ENCODE results near the gene KLK4.
A peak's percentile ranks its signal among the peaks of the same experiment; 100 is the strongest.
"Not testable (repeated sequence)": the region's sequence is repeated elsewhere in the genome, so short reads cannot be mapped to it uniquely, and the experiment has no call there.

The KLK4 gene

DNA sequence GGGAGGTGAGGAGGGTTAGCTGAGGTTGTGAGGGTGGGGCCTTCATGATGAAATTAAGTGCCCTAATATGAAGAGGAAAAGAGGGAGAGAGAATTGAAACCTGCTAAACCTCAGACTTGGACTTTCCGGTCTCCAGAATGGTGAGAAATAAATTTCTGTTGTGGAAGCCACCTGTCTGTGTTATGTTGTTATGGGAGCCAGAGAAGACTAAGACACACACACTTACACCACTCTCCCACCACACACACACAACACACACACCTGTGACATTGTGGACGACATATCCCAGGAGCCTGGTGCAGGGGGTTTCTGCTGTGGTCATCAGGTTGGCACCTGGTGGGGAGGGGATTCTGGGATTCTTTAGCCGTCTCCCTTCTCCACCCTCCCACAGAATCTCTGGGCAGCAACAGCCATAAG is 14.0 kb downstream of the KLK4 start:
- H3K9me3 Mint-ChIP-seq: peaks cover 0 to 14% of the 10 kb centered on the region in 2 donors
- ATAC-seq (no peak), DNase-seq (no peak)
- H3K4me3 Mint-ChIP-seq: no peak overlapping the region
- no peaks in the 10 kb centered on the region for H3K4me1 Mint-ChIP-seq
- peaks cover 47% of the 10 kb centered on the region for H3K27me3 Mint-ChIP-seq
- no peak overlapping the region for H3K27ac Mint-ChIP-seq

DNA sequence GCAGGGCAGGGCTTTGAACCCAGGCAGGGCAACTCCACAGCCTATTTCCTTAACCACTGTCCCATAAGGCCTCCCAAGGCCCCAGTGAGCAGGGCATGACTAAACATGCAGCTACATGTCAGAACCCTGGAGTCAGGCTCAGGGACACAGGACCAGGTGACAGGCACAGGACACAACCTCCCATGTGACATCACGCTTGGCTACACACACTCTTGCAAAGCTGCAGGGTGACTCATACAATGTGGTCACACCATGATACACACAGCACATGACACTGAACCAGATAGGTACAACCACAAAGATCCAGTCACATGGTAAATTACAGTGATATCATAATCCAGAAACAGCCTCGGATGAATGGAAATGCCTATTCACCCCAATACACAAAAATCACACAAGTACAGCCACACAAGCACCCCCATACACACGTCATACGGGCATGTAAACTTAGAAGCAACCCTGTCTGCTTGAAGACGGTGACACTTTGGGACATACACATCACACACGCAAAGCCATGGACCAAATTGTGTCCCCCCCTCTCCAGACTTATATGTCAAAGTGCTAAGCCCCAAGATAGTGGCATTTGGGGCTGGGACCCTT is 14.5 kb downstream of the KLK4 start:
- Mint-ChIP-seq H3K9me3 (peaks cover 0 to 14% of the 10 kb centered on the region in 2 donors), H3K4me1 (no peaks in the 10 kb centered on the region), H3K27ac (no peak overlapping the region), H3K27me3 (peaks cover 51% of the 10 kb centered on the region), H3K4me3 (no peak overlapping the region)
- peak; percentile 98 for ATAC-seq
- peak in 1 of 2 donors; percentile 48 for DNase-seq

DNA sequence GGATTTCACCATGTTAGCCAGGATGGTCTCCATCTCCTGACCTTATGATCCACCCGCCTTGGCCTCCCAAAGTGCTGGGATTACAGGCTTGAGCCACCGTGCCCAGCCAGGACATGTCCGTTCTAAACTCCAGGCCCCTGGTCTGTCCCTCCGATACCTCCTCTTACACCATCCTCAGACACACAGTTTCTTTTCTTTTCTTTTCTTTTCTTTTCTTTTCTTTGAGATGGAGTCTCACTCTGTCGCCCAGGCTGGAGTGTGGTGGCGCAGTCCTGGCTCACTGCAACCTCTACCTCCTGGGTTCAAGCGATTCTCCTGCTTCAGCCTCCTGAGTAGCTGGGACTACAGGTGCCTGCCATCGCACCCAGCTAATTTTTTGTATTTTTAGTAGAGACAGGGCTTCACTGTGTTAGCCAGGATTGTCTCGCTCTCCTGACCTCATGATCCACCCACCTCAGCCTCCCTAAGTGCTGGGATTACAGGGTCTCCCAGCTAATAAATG is 15.1 kb downstream of the KLK4 start:
- not testable (repeated sequence) for DNase-seq, H3K27ac Mint-ChIP-seq, ATAC-seq, H3K4me3 Mint-ChIP-seq, H3K4me1 Mint-ChIP-seq
- H3K27me3 Mint-ChIP-seq: peaks cover 48% of the 10 kb centered on the region
- H3K9me3 Mint-ChIP-seq: peaks cover 0 to 14% of the 10 kb centered on the region in 2 donors

DNA sequence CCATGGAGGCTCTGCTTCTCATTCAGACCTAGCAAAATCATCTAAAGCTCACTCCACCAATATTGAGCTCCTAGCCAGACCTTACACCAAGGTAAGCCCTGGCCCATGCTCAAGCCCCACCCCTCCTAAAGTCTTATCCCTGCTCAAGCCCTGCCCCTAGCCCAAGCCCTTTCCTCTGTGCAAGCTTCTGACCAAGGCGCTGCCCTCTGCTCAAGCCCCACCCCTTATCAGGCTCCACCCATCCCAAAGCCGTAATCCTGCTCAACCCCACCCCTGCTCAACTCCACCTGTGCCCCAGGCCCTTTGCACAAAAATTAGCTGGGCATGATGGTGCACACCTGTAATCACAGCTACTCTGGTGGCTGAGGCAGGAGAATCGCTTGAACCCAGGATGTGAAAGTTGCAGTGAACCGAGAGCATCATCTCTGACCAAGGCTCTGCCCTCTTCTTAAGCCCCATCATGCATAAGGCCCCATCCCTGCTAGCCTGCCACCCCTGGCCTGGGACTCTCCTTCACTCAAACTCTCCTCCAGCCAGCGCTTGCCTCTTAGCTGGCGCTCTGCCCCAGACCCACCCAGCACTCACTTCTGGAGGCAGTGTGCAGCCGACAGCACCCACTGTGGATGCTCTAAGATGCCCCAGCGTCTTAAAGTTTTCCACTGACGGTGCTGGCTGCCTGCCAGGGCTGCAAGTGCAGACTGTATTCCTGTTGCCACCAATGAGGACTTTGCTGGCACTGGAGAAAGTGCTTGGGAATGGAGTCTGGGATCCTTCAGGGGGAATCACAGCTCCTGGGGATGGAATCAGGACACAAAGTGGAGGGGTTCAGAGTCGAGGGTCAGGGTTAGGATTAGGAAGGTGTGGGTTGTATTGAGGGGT is 16.5 kb downstream of the KLK4 start:
- peaks cover 47% of the 10 kb centered on the region for H3K27me3 Mint-ChIP-seq
- ATAC-seq (no peak), DNase-seq (no peak)
- H3K9me3 Mint-ChIP-seq: peaks cover 0 to 14% of the 10 kb centered on the region in 2 donors
- no peaks in the 10 kb centered on the region for H3K4me1 Mint-ChIP-seq
- H3K27ac Mint-ChIP-seq: no peak overlapping the region
- H3K4me3 Mint-ChIP-seq: no peak overlapping the region

DNA sequence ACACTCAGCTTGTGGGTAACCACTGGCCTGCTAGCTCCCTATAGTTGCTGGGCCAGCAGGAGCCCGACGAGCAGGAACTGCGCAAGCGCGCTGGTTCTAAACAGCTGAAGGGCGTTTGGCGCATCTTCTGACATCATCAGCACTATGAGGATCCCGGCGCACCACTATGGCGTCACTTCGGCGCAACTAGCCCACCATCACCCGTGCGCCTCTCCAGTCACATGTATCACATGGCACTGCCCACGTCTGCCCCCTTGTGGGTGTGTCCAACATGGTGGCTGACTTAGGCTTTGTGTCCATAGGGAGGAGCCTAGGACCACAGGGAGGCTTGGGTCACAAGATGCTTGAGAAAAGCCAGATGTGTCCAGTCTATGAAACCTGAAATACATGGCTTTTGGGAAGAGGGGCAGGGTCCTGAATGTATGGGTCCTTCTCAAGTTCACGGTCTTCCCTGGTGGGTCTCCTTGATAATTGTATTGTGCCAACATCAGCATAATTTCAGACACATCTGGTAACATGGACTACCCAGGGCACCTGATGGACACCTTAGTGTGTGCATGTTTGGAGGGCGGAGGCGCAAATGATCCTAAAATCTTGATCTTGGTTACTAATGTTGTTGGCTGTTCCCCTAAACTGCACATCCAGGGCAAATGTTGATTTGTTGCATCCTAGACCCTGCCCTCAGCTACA is 18.0 kb downstream of the KLK4 start:
- DNase-seq: no peak
- no peak for ATAC-seq
- H3K9me3 Mint-ChIP-seq: peaks cover 0 to 14% of the 10 kb centered on the region in 2 donors
- H3K4me3 Mint-ChIP-seq: no peak overlapping the region
- no peak overlapping the region for H3K27ac Mint-ChIP-seq
- H3K27me3 Mint-ChIP-seq: peaks cover 49% of the 10 kb centered on the region
- no peaks in the 10 kb centered on the region for H3K4me1 Mint-ChIP-seq

DNA sequence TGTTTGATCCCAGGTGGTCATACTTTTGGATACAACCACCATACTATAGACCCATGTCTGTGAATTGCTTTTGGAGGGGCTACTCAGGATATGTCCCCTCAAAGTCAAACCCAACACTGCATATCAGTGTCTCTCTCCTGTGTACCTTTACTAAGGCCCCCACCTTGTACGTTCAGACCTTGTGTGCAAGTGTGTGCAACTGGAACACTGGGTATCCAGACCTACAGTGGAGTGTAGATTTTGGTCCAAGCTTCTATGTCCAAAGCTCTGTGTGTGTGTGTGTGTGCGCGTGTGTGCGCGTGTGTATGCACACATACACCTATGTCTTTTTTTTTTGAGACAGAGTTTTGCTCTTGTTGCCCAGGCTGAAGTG is 20.0 kb downstream of the KLK4 start:
- H3K27me3 Mint-ChIP-seq: peaks cover 50% of the 10 kb centered on the region
- no peak overlapping the region for H3K4me3 Mint-ChIP-seq
- DNase-seq: no peak
- H3K27ac Mint-ChIP-seq: no peak overlapping the region
- ATAC-seq: no peak
- no peaks in the 10 kb centered on the region for H3K4me1 Mint-ChIP-seq
- peaks cover 0 to 14% of the 10 kb centered on the region in 2 donors for H3K9me3 Mint-ChIP-seq

DNA sequence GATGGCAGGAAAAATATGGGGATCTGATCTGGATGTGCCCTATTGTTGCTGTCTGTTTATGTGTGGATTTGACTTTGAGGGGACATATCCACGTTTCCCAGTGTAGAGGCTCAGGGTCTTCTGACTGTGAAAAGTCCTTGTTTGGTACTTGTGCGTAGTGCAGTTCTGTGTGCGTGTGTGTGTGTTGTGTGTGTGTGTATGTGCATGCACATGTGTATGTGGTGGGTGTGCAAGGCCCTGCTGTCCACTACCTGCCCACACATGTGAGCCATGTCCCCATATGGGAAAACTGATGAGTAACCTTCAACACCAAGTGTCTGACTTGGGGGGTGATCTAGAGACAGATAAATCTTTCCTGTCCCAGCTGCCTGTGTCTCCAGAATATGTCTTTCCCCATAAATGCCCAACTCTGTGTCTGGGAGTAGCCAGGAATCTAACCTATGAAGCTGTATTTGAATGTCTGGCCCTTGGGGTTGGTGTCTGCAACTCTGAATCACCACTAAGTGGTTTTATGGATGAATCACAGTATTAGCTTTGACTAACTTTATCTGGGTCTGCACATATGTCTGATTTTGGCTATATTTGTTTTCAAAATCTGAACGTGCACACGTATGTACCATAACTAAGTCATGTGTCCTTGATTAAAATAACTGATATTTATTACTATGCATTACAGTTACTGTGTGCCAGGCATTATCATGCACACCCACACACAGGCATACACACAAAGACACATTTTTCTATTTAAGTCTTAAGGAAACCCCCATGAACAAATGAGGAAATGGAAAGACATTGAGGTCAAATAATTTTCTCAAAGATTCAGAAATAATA is 20.6 kb downstream of the KLK4 start:
- Mint-ChIP-seq H3K9me3 (peaks cover 0 to 14% of the 10 kb centered on the region in 2 donors), H3K4me3 (no peak overlapping the region), H3K27me3 (peaks cover 50% of the 10 kb centered on the region), H3K4me1 (no peaks in the 10 kb centered on the region), H3K27ac (no peak overlapping the region)
- ATAC-seq: no peak
- no peak for DNase-seq

DNA sequence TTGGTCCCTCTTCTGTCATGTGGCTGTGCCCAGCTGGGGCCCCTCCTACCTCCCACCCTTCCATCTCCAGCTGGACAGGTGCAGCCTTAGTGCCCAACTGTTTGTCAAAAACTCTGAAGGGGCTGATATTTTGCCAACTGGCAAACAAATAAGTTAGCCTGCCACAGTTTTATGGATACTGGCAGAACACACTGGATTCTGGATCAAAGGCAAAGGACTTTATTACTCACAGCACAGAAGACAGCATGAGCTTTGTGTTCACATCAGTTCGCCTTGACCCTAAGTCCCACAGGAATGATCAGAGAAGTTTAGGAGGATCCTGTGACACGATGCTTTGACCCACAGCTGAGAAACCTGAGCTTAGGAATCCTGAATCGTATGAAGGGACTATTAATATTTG is 21.6 kb downstream of the KLK4 start:
- DNase-seq (no peak), ATAC-seq (no peak)

DNA sequence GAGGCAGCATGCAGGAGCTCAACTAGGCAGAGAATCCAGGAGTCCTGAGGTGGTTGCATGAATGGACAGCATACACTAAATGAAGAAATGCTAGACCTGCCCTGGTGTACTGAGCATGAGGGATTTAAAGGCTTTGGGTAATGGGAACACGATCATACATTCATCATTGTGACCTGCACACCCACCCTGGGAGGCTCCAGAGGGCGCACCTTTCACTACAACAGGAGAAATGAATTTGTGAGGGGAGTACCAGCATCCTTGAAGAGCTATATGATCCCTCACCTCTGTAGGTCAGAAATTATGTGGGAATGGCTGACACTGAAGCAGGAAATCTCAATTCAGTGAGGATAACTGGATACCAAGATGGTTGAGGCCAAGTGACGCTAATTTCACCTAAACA is 29.0 kb downstream of the KLK4 start:
- DNase-seq: no peak
- Mint-ChIP-seq H3K27ac (no peak overlapping the region), H3K4me3 (no peak overlapping the region), H3K9me3 (no peaks in the 10 kb centered on the region), H3K4me1 (no peaks in the 10 kb centered on the region), H3K27me3 (peaks cover 70% of the 10 kb centered on the region)
- no peak for ATAC-seq

More for the DNA sequence above, 21.6 kb downstream of the KLK4 start:
- H3K27me3 Mint-ChIP-seq: peaks cover 50% of the 10 kb centered on the region
- H3K4me1 Mint-ChIP-seq: no peaks in the 10 kb centered on the region
- no peak overlapping the region for H3K27ac Mint-ChIP-seq
- no peak overlapping the region for H3K4me3 Mint-ChIP-seq
- peaks cover 0 to 7% of the 10 kb centered on the region in 2 donors for H3K9me3 Mint-ChIP-seq

DNA sequence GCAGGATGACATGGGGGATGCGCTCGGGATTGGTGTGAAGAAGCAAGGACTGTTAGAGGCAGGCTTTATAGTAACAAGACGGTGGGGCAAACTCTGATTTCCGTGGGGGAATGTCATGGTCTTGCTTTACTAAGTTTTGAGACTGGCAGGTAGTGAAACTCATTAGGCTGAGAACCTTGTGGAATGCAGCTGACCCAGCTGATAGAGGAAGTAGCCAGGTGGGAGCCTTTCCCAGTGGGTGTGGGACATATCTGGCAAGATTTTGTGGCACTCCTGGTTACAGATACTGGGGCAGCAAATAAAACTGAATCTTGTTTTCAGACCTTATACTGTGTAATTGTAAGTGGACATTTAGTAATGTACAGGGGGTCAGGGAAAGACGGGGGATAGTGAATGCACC is 31.0 kb downstream of the KLK4 start:
- DNase-seq: no peak
- H3K27ac Mint-ChIP-seq: no peak overlapping the region
- no peak for ATAC-seq
- H3K4me1 Mint-ChIP-seq: no peaks in the 10 kb centered on the region
- no peak overlapping the region for H3K4me3 Mint-ChIP-seq
- no peaks in the 10 kb centered on the region for H3K9me3 Mint-ChIP-seq
- H3K27me3 Mint-ChIP-seq: peaks cover 57% of the 10 kb centered on the region

DNA sequence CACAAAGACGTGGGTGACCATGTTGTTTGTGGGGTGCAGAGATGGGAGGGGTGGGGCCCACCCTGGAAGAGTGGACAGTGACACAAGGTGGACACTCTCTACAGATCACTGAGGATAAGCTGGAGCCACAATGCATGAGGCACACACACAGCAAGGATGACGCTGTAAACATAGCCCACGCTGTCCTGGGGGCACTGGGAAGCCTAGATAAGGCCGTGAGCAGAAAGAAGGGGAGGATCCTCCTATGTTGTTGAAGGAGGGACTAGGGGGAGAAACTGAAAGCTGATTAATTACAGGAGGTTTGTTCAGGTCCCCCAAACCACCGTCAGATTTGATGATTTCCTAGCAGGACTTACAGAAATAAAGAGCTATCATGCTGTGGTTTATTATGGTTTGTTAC is 32.3 kb downstream of the KLK4 start:
- ATAC-seq: no peak
- H3K27me3 Mint-ChIP-seq: peaks cover 53% of the 10 kb centered on the region
- DNase-seq: no peak
- H3K9me3 Mint-ChIP-seq: no peaks in the 10 kb centered on the region
- H3K4me3 Mint-ChIP-seq: no peak overlapping the region
- H3K27ac Mint-ChIP-seq: no peak overlapping the region
- no peaks in the 10 kb centered on the region for H3K4me1 Mint-ChIP-seq

DNA sequence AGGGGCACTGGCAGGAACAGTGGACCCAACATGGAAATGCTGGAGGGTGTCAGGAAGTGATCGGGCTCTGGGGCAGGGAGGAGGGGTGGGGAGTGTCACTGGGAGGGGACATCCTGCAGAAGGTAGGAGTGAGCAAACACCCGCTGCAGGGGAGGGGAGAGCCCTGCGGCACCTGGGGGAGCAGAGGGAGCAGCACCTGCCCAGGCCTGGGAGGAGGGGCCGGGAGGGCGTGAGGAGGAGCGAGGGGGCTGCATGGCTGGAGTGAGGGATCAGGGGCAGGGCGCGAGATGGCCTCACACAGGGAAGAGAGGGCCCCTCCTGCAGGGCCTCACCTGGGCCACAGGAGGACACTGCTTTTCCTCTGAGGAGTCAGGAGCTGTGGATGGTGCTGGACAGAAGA is 33.9 kb downstream of the KLK4 start:
- Mint-ChIP-seq H3K9me3 (no peaks in the 10 kb centered on the region), H3K27ac (no peak overlapping the region), H3K27me3 (peaks cover 47% of the 10 kb centered on the region), H3K4me1 (no peaks in the 10 kb centered on the region), H3K4me3 (no peak overlapping the region)
- ATAC-seq (peak; percentile 26), DNase-seq (no peak)

DNA sequence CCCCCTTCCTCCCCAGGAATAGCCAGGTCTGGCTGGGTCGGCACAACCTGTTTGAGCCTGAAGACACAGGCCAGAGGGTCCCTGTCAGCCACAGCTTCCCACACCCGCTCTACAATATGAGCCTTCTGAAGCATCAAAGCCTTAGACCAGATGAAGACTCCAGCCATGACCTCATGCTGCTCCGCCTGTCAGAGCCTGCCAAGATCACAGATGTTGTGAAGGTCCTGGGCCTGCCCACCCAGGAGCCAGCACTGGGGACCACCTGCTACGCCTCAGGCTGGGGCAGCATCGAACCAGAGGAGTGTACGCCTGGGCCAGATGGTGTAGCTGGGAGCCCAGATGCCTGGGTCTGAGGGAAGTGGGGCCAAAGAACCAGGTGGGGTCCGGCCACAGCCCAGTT is 34.7 kb downstream of the KLK4 start:
- no peak for ATAC-seq
- DNase-seq: no peak
- Mint-ChIP-seq H3K4me3 (no peak overlapping the region), H3K27ac (no peak overlapping the region), H3K9me3 (no peaks in the 10 kb centered on the region), H3K27me3 (peaks cover 45% of the 10 kb centered on the region), H3K4me1 (no peaks in the 10 kb centered on the region)

DNA sequence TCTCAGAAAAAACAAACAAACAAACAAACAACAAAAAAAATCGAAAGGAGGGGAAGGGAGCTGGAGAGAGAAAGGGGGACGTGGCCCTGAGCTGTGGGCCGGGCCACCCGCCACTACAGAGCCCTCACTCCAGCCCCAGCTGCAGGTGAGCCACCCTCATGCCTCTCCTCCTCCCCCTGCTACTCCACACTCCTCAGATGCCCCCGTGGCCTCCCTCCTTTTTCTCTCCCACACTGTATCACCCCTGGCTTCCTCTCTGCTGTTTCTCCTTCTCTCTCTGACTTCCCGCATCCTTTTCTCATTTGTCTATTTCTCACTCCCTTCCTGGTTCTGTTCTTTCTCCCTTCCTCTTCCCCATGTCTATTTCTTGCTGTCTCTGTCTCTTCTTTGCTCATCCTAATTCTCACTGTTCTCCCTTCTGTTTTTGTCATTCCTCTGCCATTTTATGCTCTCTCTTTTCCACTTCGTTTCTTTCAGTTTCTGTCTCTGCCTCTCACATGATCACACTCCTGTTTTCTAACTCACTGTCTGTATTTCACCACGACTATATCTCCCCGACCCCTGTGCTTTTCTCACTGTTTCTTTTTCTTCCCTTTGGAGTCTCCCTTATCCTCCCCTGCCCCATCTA is 35.3 kb downstream of the KLK4 start:
- Mint-ChIP-seq H3K4me3 (no peak overlapping the region), H3K4me1 (no peaks in the 10 kb centered on the region), H3K27ac (no peak overlapping the region), H3K9me3 (no peaks in the 10 kb centered on the region), H3K27me3 (peaks cover 45% of the 10 kb centered on the region)
- no peak for ATAC-seq
- DNase-seq: no peak

DNA sequence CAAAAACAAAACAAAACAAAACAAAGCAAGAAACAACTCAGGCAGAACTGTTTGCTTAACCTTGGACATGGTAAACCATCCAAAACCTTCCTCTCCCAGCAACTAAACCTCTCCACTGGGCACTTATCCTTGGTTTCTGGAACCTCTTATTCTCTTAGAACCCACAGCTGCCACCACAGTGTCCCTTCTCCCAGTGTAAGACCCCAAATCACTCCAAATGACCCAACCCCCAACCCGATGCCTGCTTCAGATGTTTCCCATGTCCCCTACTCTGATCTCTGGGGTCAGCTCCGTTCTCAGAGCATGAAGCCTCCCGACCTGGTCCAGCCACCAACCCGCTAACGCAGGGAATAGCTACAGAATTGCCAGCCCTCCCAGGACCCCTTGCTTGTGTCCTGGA is 37.0 kb downstream of the KLK4 start:
- Mint-ChIP-seq H3K27ac (no peak overlapping the region), H3K9me3 (no peaks in the 10 kb centered on the region), H3K4me3 (no peak overlapping the region)

More for the DNA sequence above, 37.0 kb downstream of the KLK4 start:
- H3K4me1 Mint-ChIP-seq: no peaks in the 10 kb centered on the region
- ATAC-seq: no peak
- H3K27me3 Mint-ChIP-seq: peaks cover 49% of the 10 kb centered on the region
- DNase-seq: no peak
